Measurements from ENCODE around the gene AHNAK. TPM values are rescaled to one million over a fixed set of nuclear protein-coding genes. Genes with fewer than 3 reads are reported as not detected.

The AHNAK gene
- total and polyA plus RNA-seq, 2 of the 8 experiments (the other 6 are each of a cell fraction or from before 2014, with no cell fraction given) = 2.0 to 5.8 TPM

DNA sequence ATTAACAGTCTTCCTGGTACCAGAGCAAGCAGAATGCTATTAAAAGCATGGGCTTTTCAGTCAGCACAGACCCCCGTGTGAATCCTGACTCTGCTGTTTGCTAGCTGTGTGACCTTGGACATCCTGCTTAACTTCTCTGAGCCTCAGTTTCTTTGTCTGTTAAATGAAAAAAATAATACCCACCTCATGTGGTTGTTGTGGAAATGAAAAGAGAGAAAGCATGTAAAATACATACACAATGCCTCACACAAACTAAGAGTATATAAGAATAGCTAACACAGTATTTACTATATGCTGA, 39.5 kb downstream of the AHNAK start:
- H3K27ac ChIP-seq (ENCODE audit: low read depth, low read length) = no peak overlapping the region
- no peak overlapping the region for H3K18ac ChIP-seq (ENCODE audit: extremely low read depth, low read length)
- DNase-seq (ENCODE audit: low read depth in 1 of 2, low spot score in 2 of 2) = no peak
- 0 out of 7 replicates have a peak overlapping the region, but pooled peaks of 1 of the 4 experiments have one; percentile 41 for H3K9ac ChIP-seq (replicated peaks in 1 of 4; ENCODE audit: extremely low read depth in 1 of 4, low read depth in 3 of 4, low read length in 3 of 4)
- no peaks in the 10 kb centered on the region for H3K9me3 ChIP-seq (ENCODE audit: insufficient read depth in 2 of 2, low read depth in 1 of 2, low read length in 1 of 2)
- H3K79me1 ChIP-seq (ENCODE audit: low read depth, low read length) = no peaks in the 10 kb centered on the region
- no peak overlapping the region for H3K56ac ChIP-seq (replicated peaks; ENCODE audit: insufficient read length, low read depth, low read length)
- no peak overlapping the region for H3K4me3 ChIP-seq (ENCODE audit: extremely low read depth in 1 of 4, insufficient read depth in 2 of 4, low read depth in 3 of 4, low read length in 4 of 4)
- no peak overlapping the region for H2BK120ac ChIP-seq (replicated peaks; ENCODE audit: low read depth, low read length)
- H3K4ac ChIP-seq (replicated peaks; ENCODE audit: insufficient read length, low read depth, low read length) = no peak overlapping the region
- POLR2A ChIA-PET (ENCODE audit: partially characterized antibody) = interaction anchor here (1.2 kb wide), 1 partner anchor 10 kb away, joined by 3 read pairs; no protein-coding TSS in a partner anchor
- 92% methylated on average over 1 of the region's 1 CpG; no CpG with 5 or more reads in 1 of the 2 experiments for WGBS, 2 experiments (ENCODE audit: extremely low coverage in 1 of 2, insufficient coverage in 1 of 2, insufficient read length in 1 of 2, insufficient replicate concordance in 2 of 2, low coverage in 1 of 2, low lambda C conversion rate in 2 of 2, missing lambda C conversion rate in 1 of 2)
- TF ChIP-seq KDM1A (IDR thresholded peaks at IDR 0.05; ENCODE audit: borderline replicate concordance, low read length) (peak; percentile 60; the same call in 1 of the 2 replicates), BRCA1 (IDR thresholded peaks at IDR 0.05; ENCODE audit: low read depth, low read length) (no peak), RFX5 (IDR thresholded peaks at IDR 0.05; ENCODE audit: borderline replicate concordance, low read depth, low read length) (no peak), SP4 (IDR thresholded peaks at IDR 0.05; ENCODE audit: low read length) (no peak)
- CTCF ChIA-PET (ENCODE audit: partially characterized antibody) = interaction anchor here (1.0 to 18.8 kb wide), 8 partner anchors 8 to 86 kb away, joined by 3 to 179 read pairs (median 9); no protein-coding TSS in a partner anchor
- H3K79me2 ChIP-seq (ENCODE audit: control insufficient read depth in 1 of 2, insufficient read depth in 2 of 2, low read length in 2 of 2) = no peaks in the 10 kb centered on the region
- H2BK15ac ChIP-seq (ENCODE audit: low read length) = no peak overlapping the region
- no peak overlapping the region for H2BK12ac ChIP-seq (ENCODE audit: low read depth, low read length)
- no peak overlapping the region for H4K8ac ChIP-seq (ENCODE audit: extremely low read depth, insufficient read depth, low read length)
- no peak overlapping the region for H2AFZ ChIP-seq (ENCODE audit: low read length)
- no peak overlapping the region for H2BK5ac ChIP-seq (ENCODE audit: low read depth, low read length)
- H3K23me2 ChIP-seq (ENCODE audit: low read depth, low read length) = peaks cover 6% of the 10 kb centered on the region
- no peak overlapping the region for H4K5ac ChIP-seq (ENCODE audit: insufficient read length, low read depth, low read length)
- no peak overlapping the region for H4K91ac ChIP-seq (replicated peaks; ENCODE audit: insufficient read length, low read length)
- peaks cover 0 to 13% (median 4%) of the 10 kb centered on the region in 4 experiments; a peak in 4 of 7 replicates for H3K27me3 ChIP-seq (replicated peaks in 1 of 4; ENCODE audit: control insufficient read depth in 3 of 4, extremely low read depth in 1 of 4, insufficient read depth in 3 of 4, low read length in 3 of 4)
- H2BK20ac ChIP-seq (ENCODE audit: low read length) = no peak overlapping the region
- peaks cover 8 to 21% (median 15%) of the 10 kb centered on the region in 4 experiments for H3K4me1 ChIP-seq (replicated peaks in 1 of 4; ENCODE audit: control insufficient read depth in 3 of 4, insufficient read depth in 4 of 4, low read length in 3 of 4)
- H2AK5ac ChIP-seq (ENCODE audit: low read depth, low read length) = no peak overlapping the region
- H3K36me3 ChIP-seq (ENCODE audit: control insufficient read depth in 2 of 4, insufficient read depth in 4 of 4, low read length in 3 of 4) = no peaks in the 10 kb centered on the region
- H3K4me2 ChIP-seq (ENCODE audit: insufficient read depth in 1 of 2, low read depth in 2 of 2, low read length in 2 of 2) = no peak overlapping the region
- H3K23ac ChIP-seq (ENCODE audit: insufficient read length) = no peak overlapping the region
- FAIRE-seq = no peak
- no peaks in the 10 kb centered on the region for H4K20me1 ChIP-seq (replicated peaks in 1 of 2; ENCODE audit: control insufficient read depth in 1 of 2, insufficient read depth in 2 of 2, low read length in 2 of 2)
- no peak overlapping the region for H3K14ac ChIP-seq (ENCODE audit: insufficient read length)
